HAP-1 (cell line): ENCODE measurements around the gene KRTAP19-3.
"Not testable (repeated sequence)": the region's sequence is repeated elsewhere in the genome, so short reads cannot be mapped to it uniquely, and the experiment has no call there.

ENCODE experiments used
- DNase-seq, 2 experiments: peaks; one replicate each; pipeline ENCODE4 v3.0.0-alpha.2; 2016 to 2020; ENCODE audit warnings: low spot score in 2 of 2
- H3K27me3 ChIP-seq: fragments of 250-450 bp; sonication (Bioruptor Pico); 2 replicates; pipeline ENCODE4 v1.5.1; 2020; ENCODE audit warnings: low read depth, mild to moderate bottlenecking, moderate library complexity
- H3K36me3 ChIP-seq: fragments of 250-450 bp; sonication (Bioruptor Pico); replicated peaks from 2 replicates; pipeline ENCODE4 v1.5.1; 2020; ENCODE audit warnings: mild to moderate bottlenecking
- H3K4me1 ChIP-seq: fragments of 250-450 bp; sonication (Bioruptor Pico); 2 replicates; pipeline ENCODE4 v1.5.1; 2020; ENCODE audit warnings: mild to moderate bottlenecking
- H3K4me3 ChIP-seq: fragments of 250-450 bp; sonication (Bioruptor Pico); 2 replicates; pipeline ENCODE4 v1.5.1; 2020; ENCODE audit warnings: mild to moderate bottlenecking, moderate library complexity
- H3K9me3 ChIP-seq: fragments of 250-450 bp; sonication (Bioruptor Pico); 2 replicates; pipeline ENCODE4 v1.5.1; 2020; ENCODE audit warnings: mild to moderate bottlenecking, moderate library complexity
- in situ Hi-C: fragments of 300-500 bp; cut with MboI; formaldehyde crosslinking; loops from 3 replicates; pipeline ENCODE4 v1.14.3; 2020; ENCODE audit warnings: low sequenced_read_pairs, inconsistent platforms, mixed read lengths

The KRTAP19-3 gene

GRCh38 chr21:30491963-30492428, at the start of gene KRTAP19-3:
TSS of gene KRTAP19-3 (minus strand) at chr21:30492013. CDS start at chr21:30491957, 56 bp downstream.
- H3K27me3 ChIP-seq: no peaks in the 10 kb centered on the region
- no peaks in the 10 kb centered on the region for H3K36me3 ChIP-seq
- H3K4me1 ChIP-seq: no peaks in the 10 kb centered on the region
- no peak within 1 kb of the TSS for H3K4me3 ChIP-seq
- no peaks in the 10 kb centered on the region; the same call in none of the 2 replicates for H3K9me3 ChIP-seq
- no peak for DNase-seq
- in situ Hi-C loops: no loop called here

GRCh38 chr21:30518876-30519275, 27.1 kb upstream of the KRTAP19-3 start:
- in situ Hi-C loops: no loop called here
- peaks cover 7% of the 10 kb centered on the region; the same call in 1 of the 2 replicates for H3K9me3 ChIP-seq
- DNase-seq: no peak
- no peak overlapping the region for H3K4me3 ChIP-seq
- no peaks in the 10 kb centered on the region for H3K4me1 ChIP-seq
- H3K27me3 ChIP-seq: no peaks in the 10 kb centered on the region
- H3K36me3 ChIP-seq: no peaks in the 10 kb centered on the region

DNA sequence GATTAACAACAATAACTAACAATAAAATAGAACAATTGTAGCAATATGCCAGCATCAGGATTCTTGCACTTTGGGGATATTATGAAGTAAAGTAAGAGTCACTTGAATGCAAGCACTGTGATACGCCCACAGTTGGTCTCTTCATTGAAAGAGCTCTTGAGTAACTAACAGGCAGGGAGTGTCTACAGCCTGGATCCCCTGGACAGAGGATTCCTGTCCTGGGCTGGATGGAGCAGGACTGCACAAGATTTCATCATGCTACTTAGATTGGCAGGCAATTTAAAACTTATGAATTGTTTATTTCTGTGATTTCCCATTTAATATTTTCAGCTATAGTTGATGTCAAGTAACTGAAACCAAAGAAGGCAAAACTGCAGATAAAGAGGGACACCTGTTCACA, 23.9 kb upstream of the KRTAP19-3 start:
- H3K4me1 ChIP-seq: no peaks in the 10 kb centered on the region
- H3K27me3 ChIP-seq: no peaks in the 10 kb centered on the region

DNA sequence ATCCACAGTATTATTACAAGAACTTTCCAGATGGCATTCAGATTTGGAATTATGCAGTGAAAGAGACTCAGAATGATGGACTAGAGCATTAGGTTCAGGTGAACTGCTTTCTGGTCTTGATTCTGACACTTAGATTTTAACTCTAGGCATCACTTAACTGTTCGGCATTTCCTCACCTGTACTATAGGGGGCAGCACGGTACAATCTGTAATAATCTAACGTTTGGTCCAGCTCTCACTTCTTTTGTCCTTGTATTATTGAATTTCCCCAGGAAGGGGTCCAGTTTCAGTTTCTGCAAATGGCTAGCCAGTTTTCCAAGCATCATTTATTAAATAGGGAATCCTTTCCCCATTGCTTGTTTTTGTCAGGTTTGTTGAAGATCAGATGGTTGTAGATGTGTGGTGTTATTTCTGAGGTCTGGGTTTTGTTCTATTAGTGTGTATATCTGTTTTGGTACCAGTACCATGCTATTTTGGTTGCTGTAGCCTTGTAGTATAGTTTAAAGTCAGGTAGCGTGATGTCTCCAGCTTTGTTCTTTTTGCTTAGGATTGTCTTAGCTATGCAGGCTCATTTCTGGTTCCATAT, 13.9 kb upstream of the KRTAP19-3 start:
- H3K9me3 ChIP-seq, in situ Hi-C loops, H3K36me3 ChIP-seq, H3K4me1 ChIP-seq, DNase-seq, H3K27me3 ChIP-seq, H3K4me3 ChIP-seq: not testable (repeated sequence)

More for the DNA sequence above, 23.9 kb upstream of the KRTAP19-3 start:
- Histone ChIP-seq H3K9me3 (peaks cover 2% of the 10 kb centered on the region; the same call in 1 of the 2 replicates), H3K36me3 (no peaks in the 10 kb centered on the region), H3K4me3 (no peak overlapping the region)
- no peak for DNase-seq
- in situ Hi-C loops: no loop called here

DNA sequence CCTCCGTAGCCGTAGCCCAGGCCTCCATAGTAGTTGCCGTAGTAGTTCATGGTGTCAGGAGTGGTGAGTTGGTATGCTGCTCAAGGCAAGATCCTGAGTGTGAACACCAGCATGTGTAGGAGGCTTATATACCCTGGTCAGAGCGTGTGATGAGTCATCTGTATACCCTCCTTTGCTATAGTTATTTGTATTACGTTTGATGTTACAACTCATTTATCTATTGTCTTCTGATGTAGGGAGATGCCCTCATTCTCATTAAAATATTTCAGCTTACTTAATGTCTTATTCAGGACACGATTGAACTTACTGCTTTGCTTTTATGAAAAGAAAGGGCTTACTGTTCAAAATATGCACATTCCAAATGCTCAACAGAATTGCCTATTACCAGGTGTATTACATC, 10.2 kb upstream of the KRTAP19-3 start, which contains the start of gene KRTAP19-5:
Gene KRTAP19-5 (minus strand): TSS at position 101 of the 400 bp plus-strand sequence. CDS start 51 bp downstream, at position 50.
- DNase-seq: no peak
- Histone ChIP-seq H3K27me3 (no peaks in the 10 kb centered on the region), H3K9me3 (no peaks in the 10 kb centered on the region; the same call in 1 of the 2 replicates), H3K4me3 (no peak within 1 kb of the TSS), H3K36me3 (no peaks in the 10 kb centered on the region), H3K4me1 (no peaks in the 10 kb centered on the region)
- in situ Hi-C loops: no loop called here

GRCh38 chr21:30497065-30497464, 5.3 kb upstream of the KRTAP19-3 start, which contains the start of gene KRTAP19-4:
TSS of gene KRTAP19-4 (minus strand) at chr21:30497165. CDS start at chr21:30497110, 55 bp downstream.
- Histone ChIP-seq H3K4me3 (no peak within 1 kb of the TSS), H3K36me3 (no peaks in the 10 kb centered on the region), H3K4me1 (no peaks in the 10 kb centered on the region), H3K9me3 (no peaks in the 10 kb centered on the region), H3K27me3 (no peaks in the 10 kb centered on the region)
- DNase-seq: no peak
- in situ Hi-C loops: no loop called here

DNA sequence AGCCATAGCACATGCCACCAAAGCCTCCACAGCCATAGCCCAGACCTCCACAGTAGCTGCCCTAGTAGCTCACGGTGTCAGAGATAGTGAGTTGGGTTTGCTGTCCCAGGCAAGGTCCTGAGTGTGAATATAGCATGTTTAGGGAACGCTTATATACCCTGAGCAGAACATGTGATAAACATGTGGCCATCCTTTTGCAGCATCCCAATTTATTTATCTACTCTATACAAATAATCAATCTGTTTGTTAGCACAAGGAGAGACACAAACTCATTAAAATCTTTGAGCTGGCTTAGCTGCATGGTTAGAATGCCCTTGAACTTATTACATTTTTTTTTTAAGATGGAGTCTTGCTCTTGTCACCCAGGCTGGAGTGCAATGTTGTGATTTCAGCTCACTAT, 4.5 kb downstream of the KRTAP19-3 start, which contains the start of gene KRTAP19-2:
Gene KRTAP19-2 (minus strand): TSS at position 101 of the 400 bp plus-strand sequence. CDS start 88 bp downstream, at position 13.
- Histone ChIP-seq H3K36me3 (no peaks in the 10 kb centered on the region), H3K4me3 (no peak within 1 kb of the TSS), H3K27me3 (no peaks in the 10 kb centered on the region), H3K4me1 (no peaks in the 10 kb centered on the region), H3K9me3 (peaks cover 2% of the 10 kb centered on the region)
- in situ Hi-C loops: no loop called here
- no peak for DNase-seq

DNA sequence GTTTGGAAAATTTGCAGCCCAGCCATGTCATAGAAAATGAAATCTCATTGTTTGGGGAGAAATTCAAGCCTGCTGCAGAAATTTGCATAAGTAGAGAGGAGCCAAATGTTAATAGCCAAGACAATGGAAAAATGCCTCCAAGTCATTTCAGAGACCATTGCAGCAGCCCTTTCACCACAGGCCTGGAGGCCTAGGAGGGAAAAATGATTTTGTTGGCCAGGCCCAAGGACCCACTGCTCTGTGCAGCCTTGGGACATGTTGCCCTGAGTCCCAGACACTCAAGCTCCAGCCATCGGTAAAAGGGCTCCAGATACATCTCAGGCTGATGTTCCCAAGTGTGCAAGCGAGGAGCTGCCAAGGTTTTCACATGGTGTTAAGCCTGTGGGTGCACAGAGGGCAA, 5.6 kb downstream of the KRTAP19-3 start:
- Histone ChIP-seq H3K4me3 (no peak overlapping the region), H3K9me3 (peaks cover 4% of the 10 kb centered on the region), H3K27me3 (no peaks in the 10 kb centered on the region)

GRCh38 chr21:30482130-30482529, 9.7 kb downstream of the KRTAP19-3 start:
- Histone ChIP-seq H3K36me3 (no peaks in the 10 kb centered on the region), H3K9me3 (peaks cover 4% of the 10 kb centered on the region), H3K27me3 (no peaks in the 10 kb centered on the region), H3K4me1 (no peaks in the 10 kb centered on the region), H3K4me3 (no peak overlapping the region)
- in situ Hi-C loops: no loop called here
- no peak for DNase-seq

More for the DNA sequence above, 5.6 kb downstream of the KRTAP19-3 start:
- in situ Hi-C loops: no loop called here
- no peaks in the 10 kb centered on the region for H3K4me1 ChIP-seq
- DNase-seq: no peak
- H3K36me3 ChIP-seq: no peaks in the 10 kb centered on the region

- Histone ChIP-seq H3K27me3 (no peaks in the 10 kb centered on the region), H3K36me3 (no peaks in the 10 kb centered on the region), H3K4me1 (no peaks in the 10 kb centered on the region), H3K9me3 (peaks cover 4% of the 10 kb centered on the region; the same call in 1 of the 2 replicates), H3K4me3 (no peak within 1 kb of the TSS)
- DNase-seq: no peak
- in situ Hi-C loops: no loop called here
These were observed 11.7 kb downstream of the KRTAP19-3 start, which contains the start of gene KRTAP19-1 for GRCh38 chr21:30480145-30480544. TSS of gene KRTAP19-1 (minus strand) at chr21:30480367. CDS start at chr21:30480317, 50 bp downstream.

- Histone ChIP-seq H3K36me3 (no peaks in the 10 kb centered on the region), H3K9me3 (peaks cover 4% of the 10 kb centered on the region; the same call in 1 of the 2 replicates), H3K27me3 (no peaks in the 10 kb centered on the region), H3K4me1 (no peaks in the 10 kb centered on the region), H3K4me3 (no peak overlapping the region)
- in situ Hi-C loops: no loop called here
- no peak for DNase-seq
These were observed 12.6 kb downstream of the KRTAP19-3 start for GRCh38 chr21:30479259-30479658.

DNA sequence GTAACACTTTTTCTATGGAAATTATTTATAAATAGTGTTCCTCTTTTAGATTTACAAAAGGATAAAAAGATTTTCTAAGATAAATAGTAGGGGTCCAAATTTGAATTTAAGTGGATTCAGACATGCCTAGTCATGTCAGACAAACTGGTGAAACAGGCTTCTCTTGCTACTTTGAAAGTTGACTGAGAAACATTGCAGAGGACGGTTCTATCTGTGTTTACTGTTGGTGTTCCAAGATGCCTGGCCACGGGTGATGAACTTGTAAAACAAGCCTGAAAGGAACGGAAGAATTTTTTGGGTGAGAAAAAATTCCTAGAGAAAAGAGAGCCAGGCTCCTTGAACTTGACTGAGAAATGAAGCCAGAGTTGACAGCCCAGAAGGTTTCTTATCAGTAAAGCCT, 13.8 kb downstream of the KRTAP19-3 start:
- Histone ChIP-seq H3K4me1 (no peaks in the 10 kb centered on the region), H3K9me3 (peaks cover 4% of the 10 kb centered on the region; the same call in 1 of the 2 replicates), H3K36me3 (no peaks in the 10 kb centered on the region), H3K27me3 (no peaks in the 10 kb centered on the region), H3K4me3 (no peak overlapping the region)
- in situ Hi-C loops: no loop called here
- DNase-seq: no peak

- in situ Hi-C loops: no loop called here
- no peaks in the 10 kb centered on the region for H3K9me3 ChIP-seq
These were observed 22.7 kb downstream of the KRTAP19-3 start for GRCh38 chr21:30468900-30469714.

DNA sequence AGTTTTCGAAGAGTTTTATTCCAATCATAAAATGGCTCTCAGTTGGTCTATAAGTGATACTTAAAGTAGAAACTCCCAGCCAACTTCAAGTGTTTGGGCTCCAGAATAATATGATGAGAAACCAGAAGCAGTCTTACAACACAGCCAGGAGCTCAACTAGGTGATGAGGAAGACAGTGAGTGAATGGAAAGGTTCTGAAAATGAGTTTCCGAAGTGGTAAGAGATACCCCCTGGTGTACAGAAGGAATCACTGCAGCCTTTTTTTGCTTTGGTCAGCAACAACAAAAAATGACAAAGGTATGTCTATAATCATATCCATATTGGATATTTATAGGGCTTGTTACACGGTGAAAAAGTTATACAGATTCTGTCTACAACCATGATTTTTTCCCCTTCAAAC, 28.1 kb downstream of the KRTAP19-3 start:
- H3K36me3 ChIP-seq: no peaks in the 10 kb centered on the region
- H3K9me3 ChIP-seq: no peaks in the 10 kb centered on the region
- H3K4me3 ChIP-seq: no peak overlapping the region
- in situ Hi-C loops: no loop called here
- H3K4me1 ChIP-seq: no peaks in the 10 kb centered on the region
- H3K27me3 ChIP-seq: no peaks in the 10 kb centered on the region
- DNase-seq: no peak

More at GRCh38 chr21:30468900-30469714, 22.7 kb downstream of the KRTAP19-3 start:
- H3K27me3 ChIP-seq: no peaks in the 10 kb centered on the region
- H3K4me1 ChIP-seq: no peaks in the 10 kb centered on the region
- H3K4me3 ChIP-seq: no peak overlapping the region
- H3K36me3 ChIP-seq: no peaks in the 10 kb centered on the region
- DNase-seq: no peak
